H1 (cell line): Measurements from ENCODE around the gene MORC4. TPM values are rescaled to one million over a fixed set of nuclear protein-coding genes. Genes with fewer than 3 reads are reported as not detected.

Experiments used
- CTCF ChIA-PET: fragments of 300-600 bp; sonication (Branson Sonifier 250); formaldehyde crosslinking; loops from one replicate; lab custom pipeline; 2021; ENCODE audit not compliant: partially characterized antibody; lab: Charles Lee
- POLR2A ChIA-PET: fragments of 300-600 bp; sonication (Branson Sonifier 250); formaldehyde crosslinking; loops from one replicate; lab custom pipeline; 2021; ENCODE audit warnings: inconsistent platforms; ENCODE audit not compliant: partially characterized antibody; lab: Charles Lee
- DNase-seq, 2 experiments: peaks; one replicate each; pipeline versions ENCODE4 v3.0.0 to v3.0.0-alpha.2; 2010 to 2022; ENCODE audit warnings: low spot score in 2 of 2, low read depth in 1 of 2, mixed read lengths in 1 of 2
- FAIRE-seq: peaks from 2 replicates; lab custom pipeline; 2011; peaks lifted over from hg19 to GRCh38; lab: Jason Lieb, UNC
- H2AFZ ChIP-seq: 2 replicates; pipeline ENCODE4 v1.8.1; 2012; ENCODE audit warnings: low read length, inconsistent platforms
- H2AK5ac ChIP-seq: 2 replicates; pipeline ENCODE4 v1.6.1; 2013; ENCODE audit warnings: low read depth, low read length
- H2BK120ac ChIP-seq: replicated peaks from 2 replicates; pipeline ENCODE3; 2013; ENCODE audit warnings: low read depth, low read length, inconsistent platforms
- H2BK12ac ChIP-seq: 2 replicates; pipeline ENCODE4 v1.6.1; 2013; ENCODE audit warnings: low read depth, low read length
- H2BK15ac ChIP-seq: 2 replicates; pipeline ENCODE4 v1.6.1; 2013; ENCODE audit warnings: low read length
- H2BK20ac ChIP-seq: 2 replicates; pipeline ENCODE4 v1.6.1; 2013; ENCODE audit warnings: low read length
- H2BK5ac ChIP-seq: 2 replicates; pipeline ENCODE4 v1.6.1; 2013; ENCODE audit warnings: low read depth, low read length
- H3K14ac ChIP-seq: 2 replicates; pipeline ENCODE4 v1.6.1; 2013; ENCODE audit warnings: inconsistent platforms; ENCODE audit not compliant: insufficient read length
- H3K18ac ChIP-seq: 2 replicates; pipeline ENCODE4 v1.6.1; 2013; ENCODE audit warnings: low read length; ENCODE audit errors: extremely low read depth
- H3K23ac ChIP-seq: 2 replicates; pipeline ENCODE4 v1.6.1; 2013; ENCODE audit warnings: inconsistent platforms; ENCODE audit not compliant: insufficient read length
- H3K23me2 ChIP-seq: 2 replicates; pipeline ENCODE4 v1.6.1; 2013; ENCODE audit warnings: low read depth, low read length
- H3K27ac ChIP-seq: 2 replicates; pipeline ENCODE4 v1.6.1; 2011; ENCODE audit warnings: low read depth, low read length, inconsistent platforms
- H3K27me3 ChIP-seq, 4 experiments: replicated peaks in 1 of 4; 1 replicate in 1 of 4; 2 replicates in 3 of 4; pipeline versions ENCODE4 v1.6.1 to v1.8.1; 2011 to 2013; ENCODE audit warnings: low read length in 3 of 4, mild to moderate bottlenecking in 3 of 4, inconsistent platforms in 2 of 4, mixed read lengths in 2 of 4, moderate library complexity in 1 of 4; ENCODE audit not compliant: control insufficient read depth in 3 of 4, insufficient read depth in 3 of 4; ENCODE audit errors: extremely low read depth in 1 of 4
- H3K36me3 ChIP-seq, 4 experiments: 2 replicates each; pipeline versions ENCODE4 v1.6.1 to v1.8.1; 2011 to 2013; ENCODE audit warnings: mild to moderate bottlenecking in 4 of 4, low read length in 3 of 4, moderate library complexity in 2 of 4, control low read depth in 1 of 4, inconsistent platforms in 1 of 4; ENCODE audit not compliant: insufficient read depth in 4 of 4, control insufficient read depth in 2 of 4
- H3K4ac ChIP-seq: replicated peaks from 2 replicates; pipeline ENCODE3; 2013; ENCODE audit warnings: low read length, low read depth, mixed read lengths, inconsistent platforms; ENCODE audit not compliant: insufficient read length
- H3K4me1 ChIP-seq, 4 experiments: replicated peaks in 1 of 4; 1 replicate in 1 of 4; 2 replicates in 3 of 4; pipeline versions ENCODE4 v1.6.1 to v1.8.1; 2011 to 2013; ENCODE audit warnings: low read length in 3 of 4, inconsistent platforms in 2 of 4, mixed read lengths in 1 of 4; ENCODE audit not compliant: insufficient read depth in 4 of 4, control insufficient read depth in 3 of 4
- H3K4me2 ChIP-seq, 2 experiments: 2 replicates each; pipeline versions ENCODE4 v1.6.1 to v1.8.1; 2011 to 2013; ENCODE audit warnings: low read depth in 2 of 2, low read length in 2 of 2, control low read depth in 1 of 2, inconsistent platforms in 1 of 2, mild to moderate bottlenecking in 1 of 2; ENCODE audit not compliant: insufficient read depth in 1 of 2
- H3K4me3 ChIP-seq, 4 experiments: fragments of 200-600, 300-600 bp in 1 of 4; sonication (generic), shearing (Covaris generic), sonication (Bioruptor Twin) in 1 of 4; 2 replicates each; pipeline versions ENCODE4 v1.5.1 to v1.8.1; 2011 to 2016; ENCODE audit warnings: low read length in 4 of 4, low read depth in 3 of 4, control low read depth in 2 of 4, inconsistent platforms in 2 of 4, mild to moderate bottlenecking in 2 of 4, mixed read lengths in 1 of 4, moderate library complexity in 1 of 4; ENCODE audit not compliant: insufficient read depth in 2 of 4; ENCODE audit errors: extremely low read depth in 1 of 4
- H3K56ac ChIP-seq: replicated peaks from 2 replicates; pipeline ENCODE3; 2013; ENCODE audit warnings: low read depth, mild to moderate bottlenecking, mixed read lengths, low read length, inconsistent platforms; ENCODE audit not compliant: insufficient read length
- H3K79me1 ChIP-seq: 2 replicates; pipeline ENCODE4 v1.6.1; 2013; ENCODE audit warnings: low read depth, low read length, control low read depth
- H3K79me2 ChIP-seq, 2 experiments: 2 replicates each; pipeline versions ENCODE4 v1.6.1 to v1.8.1; 2012 to 2013; ENCODE audit warnings: low read length in 2 of 2, mild to moderate bottlenecking in 2 of 2, inconsistent platforms in 1 of 2; ENCODE audit not compliant: insufficient read depth in 2 of 2, control insufficient read depth in 1 of 2
- H3K9ac ChIP-seq, 4 experiments: replicated peaks in 1 of 4; 1 replicate in 1 of 4; 2 replicates in 3 of 4; pipeline versions ENCODE4 v1.6.1 to v1.8.1; 2011 to 2013; ENCODE audit warnings: low read depth in 3 of 4, low read length in 3 of 4, control low read depth in 2 of 4, mild to moderate bottlenecking in 2 of 4, moderate library complexity in 2 of 4, inconsistent platforms in 1 of 4; ENCODE audit errors: extremely low read depth in 1 of 4
- H3K9me3 ChIP-seq, 2 experiments: 2 replicates each; pipeline versions ENCODE4 v1.6.1 to v1.8.1; 2012 to 2013; ENCODE audit warnings: mild to moderate bottlenecking in 2 of 2, moderate library complexity in 2 of 2, control low read depth in 1 of 2, inconsistent platforms in 1 of 2, low read depth in 1 of 2, low read length in 1 of 2, mixed read lengths in 1 of 2; ENCODE audit not compliant: insufficient read depth in 2 of 2
- H4K20me1 ChIP-seq, 2 experiments: replicated peaks in 1 of 2; 2 replicates each; pipeline versions ENCODE3 to v1.8.1; 2011 to 2013; ENCODE audit warnings: inconsistent platforms in 2 of 2, low read length in 2 of 2, mild to moderate bottlenecking in 1 of 2; ENCODE audit not compliant: insufficient read depth in 2 of 2, control insufficient read depth in 1 of 2
- H4K5ac ChIP-seq: 2 replicates; pipeline ENCODE4 v1.6.1; 2013; ENCODE audit warnings: low read length, low read depth, mixed read lengths, inconsistent platforms; ENCODE audit not compliant: insufficient read length
- H4K8ac ChIP-seq: 2 replicates; pipeline ENCODE4 v1.8.0; 2013; ENCODE audit warnings: mild to moderate bottlenecking, moderate library complexity, low read length, inconsistent platforms; ENCODE audit not compliant: insufficient read depth; ENCODE audit errors: extremely low read depth
- H4K91ac ChIP-seq: replicated peaks from 2 replicates; pipeline ENCODE3; 2013; ENCODE audit warnings: low read length, mixed read lengths, inconsistent platforms; ENCODE audit not compliant: insufficient read length
- POLR2A ChIP-seq, 2 experiments: IDR thresholded peaks; 1 replicate in 1 of 2; 2 replicates in 1 of 2; pipeline ENCODE4 v1.6.1; 2011; ENCODE audit warnings: low read depth in 2 of 2, low read length in 2 of 2, mild to moderate bottlenecking in 2 of 2; ENCODE audit errors: control extremely low read depth in 1 of 2
- RXRA ChIP-seq: IDR thresholded peaks from 2 replicates; pipeline ENCODE4 v1.6.1; 2011; ENCODE audit warnings: low read depth, mild to moderate bottlenecking, low read length, moderate library complexity; ENCODE audit not compliant: insufficient read depth
- SP1 ChIP-seq: IDR thresholded peaks from 2 replicates; pipeline ENCODE4 v1.6.1; 2011; ENCODE audit warnings: low read depth, low read length
- TEAD4 ChIP-seq: IDR thresholded peaks from 2 replicates; pipeline ENCODE4 v1.6.1; 2012; ENCODE audit warnings: low read depth, low read length, inconsistent platforms, mixed read lengths
- WGBS, 2 experiments: shearing (Covaris generic) in 1 of 2; methylation state at CpG; one replicate each; pipeline versions ENCODE4 v1.1.6 to v1.1.7; 2013 to 2015; ENCODE audit warnings: low lambda C conversion rate in 2 of 2, mixed read lengths in 2 of 2, inconsistent platforms in 1 of 2, low coverage in 1 of 2, missing lambda C conversion rate in 1 of 2; ENCODE audit not compliant: insufficient replicate concordance in 2 of 2, insufficient coverage in 1 of 2, insufficient read length in 1 of 2; ENCODE audit errors: extremely low coverage in 1 of 2, missing lambda C conversion rate in 1 of 2; 5-methylcytosine and 5-hydroxymethylcytosine counted together
- polyA plus RNA-seq, 7 experiments: library from polyadenylated mRNA; depleted of rRNA in 3 of 7; stranded (reverse) in 5 of 7; unstranded in 2 of 7; fragments of >200 nt in 5 of 7; fragments of 200-250 nt in 2 of 7; gene quantifications; 1 replicate in 5 of 7; 2 replicates in 1 of 7; 4 replicates in 1 of 7; pipeline versions ENCODE4 v1.2.1 to v1.2.3, GENCODE V29; 2011 to 2013; ENCODE audit warnings: missing spikeins in 2 of 7, mixed read lengths in 2 of 7
- total RNA-seq: library from RNA; stranded (reverse); fragmentation: NEBNext Ultra II Directional; extraction: Animal tissue kit (Norgen Biotek cat#: 25700); gene quantifications from 2 replicates; pipeline ENCODE4 v1.2.1, GENCODE V29; 2021

The MORC4 gene
- total and polyA plus RNA-seq, 2 of the 8 experiments (the other 6 are each of a cell fraction or from before 2014, with no cell fraction given) = 1.4 to 2.5 TPM

DNA sequence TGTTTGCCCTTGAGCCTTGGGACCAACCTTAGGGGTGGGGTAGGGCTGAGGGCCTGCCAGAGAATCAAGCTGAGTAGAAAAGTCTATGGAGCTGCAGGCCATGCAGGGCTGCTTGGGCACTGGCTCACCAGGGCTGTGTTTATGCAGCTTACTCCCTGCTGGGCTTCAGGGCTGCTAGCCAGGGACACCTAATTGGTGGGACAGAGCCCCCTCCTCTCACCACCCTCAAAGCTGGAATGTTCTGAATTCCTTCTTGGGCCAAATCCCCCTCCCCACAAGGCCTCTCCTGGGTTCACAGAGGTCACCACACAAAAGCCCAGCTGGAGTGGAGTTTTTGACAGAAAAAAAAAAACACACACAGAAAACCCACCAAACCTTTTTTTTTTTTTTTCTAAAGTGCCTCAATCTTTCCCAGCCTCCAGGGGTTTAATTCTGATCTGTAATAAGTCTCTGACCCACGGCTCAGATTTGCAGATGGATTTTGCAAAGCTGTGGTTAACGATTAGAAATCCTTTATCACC lies 80.0 kb downstream of the MORC4 start, which contains the start of gene CLDN2:
Gene CLDN2 (plus strand): TSS at position 471 of the 521 bp plus-strand sequence. CDS start 7,827 bp downstream, outside the sequence.
- DNase-seq = peak; percentile 31 to 47
- no peak for FAIRE-seq
- no peak within 1 kb of the TSS for H2BK12ac ChIP-seq

More for the DNA sequence above, 80.0 kb downstream of the MORC4 start, which contains the start of gene CLDN2:
- H3K4me2 ChIP-seq = peak within 1 kb of the TSS; percentile 28 to 30; a peak in 3 of 4 replicates
- no peak within 1 kb of the TSS for H3K18ac ChIP-seq
- H3K27me3 ChIP-seq = no peaks in the 10 kb centered on the region
- no peak within 1 kb of the TSS for H3K23ac ChIP-seq
- H2AFZ ChIP-seq = no peak within 1 kb of the TSS
- no peak within 1 kb of the TSS for H4K91ac ChIP-seq
- no peak within 1 kb of the TSS for H3K4ac ChIP-seq
- no peaks in the 10 kb centered on the region for H4K20me1 ChIP-seq
- no peak within 1 kb of the TSS for H3K27ac ChIP-seq
- H3K79me2 ChIP-seq = no peaks in the 10 kb centered on the region
- H3K23me2 ChIP-seq = no peaks in the 10 kb centered on the region
- H3K9me3 ChIP-seq = no peaks in the 10 kb centered on the region
- H2BK120ac ChIP-seq = no peak within 1 kb of the TSS
- H4K5ac ChIP-seq = no peak within 1 kb of the TSS
- H3K14ac ChIP-seq = no peak within 1 kb of the TSS
- no peaks in the 10 kb centered on the region for H3K36me3 ChIP-seq
- no peak within 1 kb of the TSS for H2BK15ac ChIP-seq
- no peak within 1 kb of the TSS for H2BK20ac ChIP-seq
- H3K56ac ChIP-seq = no peak within 1 kb of the TSS
- no peak within 1 kb of the TSS for H3K4me3 ChIP-seq
- no peak within 1 kb of the TSS for H2BK5ac ChIP-seq
- no peak within 1 kb of the TSS for H3K9ac ChIP-seq
- no peak within 1 kb of the TSS for H2AK5ac ChIP-seq
- H4K8ac ChIP-seq = no peak within 1 kb of the TSS
- H3K4me1 ChIP-seq = peaks cover 0 to 8% (median 0%) of the 10 kb centered on the region in 4 experiments; a peak in 2 of 7 replicates
- CTCF ChIA-PET = interaction anchor here (0.9 to 1.8 kb wide), 2 partner anchors 8 to 18 kb away, joined by 3 read pairs; no protein-coding TSS in a partner anchor
- POLR2A ChIA-PET = no interaction called here
- H3K79me1 ChIP-seq = no peaks in the 10 kb centered on the region
- whole genome bisulfite sequencing, 2 experiments = 39% methylated on average over 2 of the region's 2 CpGs; no CpG with 5 or more reads in 1 of the 2 experiments
- TF ChIP-seq TEAD4 (peak; percentile 89), POLR2A (IDR thresholded peaks at IDR 0.05; ENCODE audit: control extremely low read depth in 1 of 2, low read depth in 2 of 2, low read length in 2 of 2) (no peak), RXRA (peak; percentile 82), SP1 (0 out of 2 replicates have a peak, but pooled peaks have one; percentile 6)
